ENCODE results near the gene POMGNT2. TPM values are rescaled to one million over a fixed set of nuclear protein-coding genes. Genes with fewer than 3 reads are reported as not detected.

Gene POMGNT2
- total and polyA plus RNA-seq, 5 donors = 16.9 to 28.2 (median 24.6) TPM

DNA sequence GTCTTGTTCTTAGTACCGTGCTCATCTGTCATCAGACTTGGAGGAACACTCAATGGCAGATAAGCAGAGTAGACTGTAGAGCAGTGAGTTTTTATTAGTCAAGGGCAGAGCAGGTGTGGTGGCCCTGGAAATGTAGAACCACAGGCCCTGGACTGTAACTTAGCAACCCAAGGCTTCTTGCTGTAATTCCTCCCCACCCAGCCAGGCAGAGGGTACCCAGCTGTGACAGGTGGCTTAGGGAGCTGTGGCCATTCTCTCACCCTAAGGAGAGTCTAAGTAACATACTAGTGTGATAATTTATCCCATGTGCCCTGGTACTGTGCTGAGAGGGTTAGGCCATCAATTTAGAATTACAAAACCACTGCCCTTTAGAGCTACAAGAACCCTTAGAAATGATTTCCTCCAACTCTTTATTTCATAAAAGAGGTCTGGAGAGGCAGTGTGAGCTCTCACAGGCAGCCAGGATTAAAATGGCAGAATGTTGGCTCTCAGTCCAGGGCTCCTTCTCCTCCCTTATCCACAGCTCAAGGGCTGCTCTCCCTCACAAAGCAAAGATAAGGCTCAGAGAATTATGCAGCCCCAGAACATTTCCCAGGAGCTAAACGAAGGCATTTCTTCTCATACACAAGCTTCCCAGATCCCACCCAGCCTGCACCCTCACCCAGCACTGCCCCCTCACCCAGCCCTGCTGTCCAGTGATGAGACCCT is 3.0 kb downstream of the POMGNT2 start:
- WGBS = 39% methylated on average over 2 of the region's 2 CpGs
- no peaks in the 10 kb centered on the region for H3K9me3 ChIP-seq (ENCODE audit: control insufficient read depth, low read length)
- H3K4me1 ChIP-seq (ENCODE audit: control insufficient read depth, insufficient read depth, low read length) = peaks cover 9% of the 10 kb centered on the region
- ATAC-seq (peak; percentile 33 to 62), DNase-seq (peak in 1 of 3 donors; percentile 61)
- H3K4me3 ChIP-seq (ENCODE audit: low read length) = no peak overlapping the region
- intact Hi-C loops (cut with DNase I) = no loop called here
- H3K27ac ChIP-seq (ENCODE audit: low read length) = peak overlapping the region; percentile 56
- H3K27me3 ChIP-seq (ENCODE audit: control insufficient read depth, insufficient read depth) = no peaks in the 10 kb centered on the region

DNA sequence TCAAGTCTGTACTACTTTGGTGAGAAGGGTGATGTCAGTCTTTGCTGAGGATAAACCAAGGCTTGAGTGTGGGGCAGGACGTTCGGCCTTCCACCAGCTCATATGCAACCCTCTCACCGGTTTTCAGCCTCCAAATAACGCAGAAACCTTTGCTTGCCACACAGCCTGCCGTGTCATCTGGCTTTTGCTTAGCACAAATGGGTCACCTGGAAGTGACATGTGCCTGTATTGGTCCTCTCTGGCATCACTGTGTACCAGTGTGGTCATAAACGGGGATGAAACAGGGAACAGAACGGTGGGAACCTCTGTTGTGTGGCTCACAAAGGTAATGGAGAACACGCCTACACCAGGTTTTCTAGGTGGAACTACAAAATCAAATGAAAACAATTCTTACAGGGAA is 7.1 kb downstream of the POMGNT2 start:
- Histone ChIP-seq H3K4me1 (ENCODE audit: control insufficient read depth, insufficient read depth, low read length) (peaks cover 15% of the 10 kb centered on the region), H3K9me3 (ENCODE audit: control insufficient read depth, low read length) (no peaks in the 10 kb centered on the region), H3K27me3 (ENCODE audit: control insufficient read depth, insufficient read depth) (no peaks in the 10 kb centered on the region), H3K4me3 (ENCODE audit: low read length) (no peak overlapping the region), H3K27ac (ENCODE audit: low read length) (no peak overlapping the region)
- intact Hi-C loops (cut with DNase I) = no loop called here
- ATAC-seq (no peak), DNase-seq (no peak)
- WGBS = 93% methylated on average over 8 of the region's 8 CpGs

DNA sequence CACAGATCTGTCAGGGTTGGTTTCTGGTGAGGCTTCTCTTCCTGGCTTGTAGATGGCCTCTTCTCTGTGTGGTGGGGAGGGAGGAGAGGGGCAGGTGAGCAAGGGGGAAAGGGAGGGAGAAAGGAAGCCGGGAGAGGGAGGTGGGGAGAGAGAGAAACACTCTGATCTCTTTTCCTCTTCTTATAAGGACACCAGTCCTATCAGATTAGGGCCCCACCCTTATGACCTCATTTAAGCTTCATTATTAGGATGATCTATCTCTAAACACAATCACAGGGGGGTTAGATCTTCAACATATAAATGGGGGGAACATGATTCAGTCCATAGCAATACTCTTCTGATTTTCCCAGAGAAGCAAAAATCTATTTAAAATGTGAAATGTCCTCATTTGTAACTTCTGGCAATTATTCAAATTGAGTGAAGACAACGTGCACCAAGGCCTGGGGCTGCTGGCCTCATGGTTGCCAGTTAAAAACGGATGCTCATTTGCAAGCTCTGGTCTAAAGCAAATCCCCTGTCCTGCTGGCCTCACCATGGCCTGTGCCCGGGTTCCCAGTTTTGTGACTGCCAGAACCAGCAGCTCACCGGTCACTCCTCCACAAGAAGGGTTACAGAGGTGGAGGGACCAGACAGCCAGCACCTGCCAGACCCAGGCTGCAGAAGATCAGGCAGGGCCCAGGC is 8.3 kb downstream of the POMGNT2 start:
- Histone ChIP-seq H3K9me3 (ENCODE audit: control insufficient read depth, low read length) (no peaks in the 10 kb centered on the region), H3K4me3 (ENCODE audit: low read length) (no peak overlapping the region), H3K4me1 (ENCODE audit: control insufficient read depth, insufficient read depth, low read length) (peaks cover 13% of the 10 kb centered on the region), H3K27me3 (ENCODE audit: control insufficient read depth, insufficient read depth) (no peaks in the 10 kb centered on the region), H3K27ac (ENCODE audit: low read length) (no peak overlapping the region)
- no peak for ATAC-seq
- 60% methylated on average over 5 of the region's 5 CpGs for WGBS
- intact Hi-C loops (cut with DNase I) = no loop called here
- DNase-seq = peak in 2 of 3 donors; percentile 35 to 44

DNA sequence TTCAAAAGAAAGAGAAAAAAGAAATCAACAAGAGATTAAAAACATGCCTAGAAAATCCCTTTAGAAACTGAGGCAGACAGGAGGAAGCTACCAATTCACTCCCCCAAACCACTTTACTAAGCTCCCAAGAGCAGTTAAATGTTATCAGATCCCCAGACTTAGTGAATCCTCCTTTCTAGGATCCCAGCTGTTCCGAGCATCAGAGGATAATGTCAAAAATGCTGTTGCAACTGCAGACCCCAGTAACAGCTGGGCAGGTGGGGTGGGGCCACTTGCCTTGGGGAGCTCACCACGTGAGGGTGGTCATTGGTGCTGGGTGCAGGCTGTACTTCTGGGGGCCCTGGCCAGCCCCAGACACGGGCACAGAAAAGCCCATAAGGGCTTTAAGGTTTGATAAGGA is 9.1 kb downstream of the POMGNT2 start:
- ATAC-seq (no peak), DNase-seq (no peak)
- WGBS = 81% methylated on average over 3 of the region's 3 CpGs
- Histone ChIP-seq H3K27ac (ENCODE audit: low read length) (no peak overlapping the region), H3K4me1 (ENCODE audit: control insufficient read depth, insufficient read depth, low read length) (peaks cover 10% of the 10 kb centered on the region), H3K9me3 (ENCODE audit: control insufficient read depth, low read length) (no peaks in the 10 kb centered on the region), H3K27me3 (ENCODE audit: control insufficient read depth, insufficient read depth) (no peaks in the 10 kb centered on the region), H3K4me3 (ENCODE audit: low read length) (no peak overlapping the region)
- intact Hi-C loops (cut with DNase I) = no loop called here

DNA sequence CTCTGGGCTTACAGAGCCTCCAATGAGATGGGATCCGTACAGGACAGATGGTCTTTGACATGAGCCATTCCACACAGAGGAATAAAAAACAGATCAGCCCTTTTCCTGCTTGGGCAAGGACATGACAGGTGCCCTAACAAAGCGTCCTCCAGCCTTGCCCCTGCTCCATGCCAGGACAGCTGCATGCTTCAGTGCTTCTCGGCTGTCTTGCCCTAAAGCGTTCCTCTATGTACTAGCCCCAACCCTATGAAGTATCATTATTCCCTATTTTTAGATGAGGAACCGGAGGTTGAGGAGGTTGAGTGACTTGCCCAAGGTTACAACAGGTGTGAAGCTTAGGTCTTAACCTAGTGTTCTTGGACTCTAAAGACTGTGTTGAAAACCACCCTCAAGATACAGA is 10.5 kb downstream of the POMGNT2 start:
- DNase-seq (no peak), ATAC-seq (no peak)
- no peak overlapping the region for H3K4me3 ChIP-seq (ENCODE audit: low read length)
- H3K27ac ChIP-seq (ENCODE audit: low read length) = no peak overlapping the region
- H3K4me1 ChIP-seq (ENCODE audit: control insufficient read depth, insufficient read depth, low read length) = peaks cover 10% of the 10 kb centered on the region
- H3K9me3 ChIP-seq (ENCODE audit: control insufficient read depth, low read length) = no peaks in the 10 kb centered on the region
- intact Hi-C loops (cut with DNase I) = no loop called here
- H3K27me3 ChIP-seq (ENCODE audit: control insufficient read depth, insufficient read depth) = no peaks in the 10 kb centered on the region
- 96% methylated on average over 5 of the region's 5 CpGs for whole genome bisulfite sequencing

DNA sequence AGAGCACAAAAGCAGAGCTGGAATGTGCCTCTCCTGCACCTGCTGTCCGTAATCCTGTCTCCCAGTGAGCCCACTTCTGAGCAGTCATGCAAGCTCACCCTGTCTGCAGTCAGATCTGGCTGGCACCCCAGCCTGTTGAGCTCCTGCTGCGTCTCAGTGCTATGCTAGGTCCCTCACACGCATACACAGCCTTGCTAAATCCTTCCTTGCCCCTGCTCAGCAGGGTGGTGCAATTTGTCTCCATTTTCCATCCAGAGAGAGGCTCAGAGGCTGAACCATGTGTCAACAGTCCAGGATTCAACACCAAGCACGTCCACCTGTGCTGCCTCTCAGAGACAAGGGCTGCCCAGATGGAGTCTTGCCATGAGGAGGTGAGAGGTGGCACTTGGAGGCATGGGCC is 11.0 kb downstream of the POMGNT2 start:
- Histone ChIP-seq H3K27ac (ENCODE audit: low read length) (no peak overlapping the region), H3K4me3 (ENCODE audit: low read length) (no peak overlapping the region), H3K9me3 (ENCODE audit: control insufficient read depth, low read length) (no peaks in the 10 kb centered on the region), H3K27me3 (ENCODE audit: control insufficient read depth, insufficient read depth) (no peaks in the 10 kb centered on the region), H3K4me1 (ENCODE audit: control insufficient read depth, insufficient read depth, low read length) (peaks cover 10% of the 10 kb centered on the region)
- intact Hi-C loops (cut with DNase I) = no loop called here
- ATAC-seq = no peak
- no peak for DNase-seq
- WGBS = 92% methylated on average over 4 of the region's 4 CpGs

DNA sequence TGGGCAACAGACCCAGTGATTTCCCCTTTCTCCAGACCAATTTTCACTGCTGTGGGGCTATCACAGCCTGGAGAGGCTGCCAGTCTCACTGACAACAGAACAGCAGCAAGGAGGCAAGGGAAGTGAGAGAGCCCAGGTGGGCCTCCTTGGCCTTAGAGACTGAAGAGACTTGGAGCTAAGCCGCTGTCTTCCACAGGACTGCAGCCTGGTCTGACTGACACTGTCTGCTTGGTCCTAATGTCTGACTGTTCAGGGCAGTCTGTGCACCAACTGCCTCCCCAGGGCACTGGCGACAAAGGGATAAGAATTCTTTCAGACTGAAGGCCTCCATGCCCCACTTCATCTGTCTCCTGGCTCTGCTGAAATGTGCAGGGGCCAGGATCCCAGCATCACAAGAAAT is 11.5 kb downstream of the POMGNT2 start:
- Histone ChIP-seq H3K9me3 (ENCODE audit: control insufficient read depth, low read length) (no peaks in the 10 kb centered on the region), H3K4me1 (ENCODE audit: control insufficient read depth, insufficient read depth, low read length) (peaks cover 10% of the 10 kb centered on the region), H3K27me3 (ENCODE audit: control insufficient read depth, insufficient read depth) (no peaks in the 10 kb centered on the region), H3K4me3 (ENCODE audit: low read length) (no peak overlapping the region), H3K27ac (ENCODE audit: low read length) (no peak overlapping the region)
- ATAC-seq (peak in 1 of 2 donors; percentile 15), DNase-seq (no peak)
- intact Hi-C loops (cut with DNase I) = no loop called here
- WGBS = 74% methylated on average over 2 of the region's 2 CpGs

DNA sequence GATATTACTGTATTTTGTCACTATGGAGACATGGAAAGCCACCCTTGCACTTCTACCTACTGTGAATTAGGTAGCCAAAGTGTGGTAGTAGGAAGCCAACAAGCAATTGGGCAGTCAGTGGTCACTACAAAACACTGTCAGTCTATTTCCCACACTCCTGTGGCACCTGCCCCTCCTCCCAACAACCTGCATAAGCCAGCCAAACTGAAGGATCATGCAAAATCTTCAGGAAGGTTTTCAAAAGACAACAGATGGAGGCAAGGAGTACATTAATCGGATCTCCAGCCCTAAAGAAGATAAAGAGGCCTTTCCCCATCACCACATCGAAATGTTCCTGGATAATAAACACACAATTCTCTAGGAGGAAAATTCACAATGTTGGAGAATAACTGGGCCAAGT is 11.9 kb downstream of the POMGNT2 start:
- no peak overlapping the region for H3K27ac ChIP-seq (ENCODE audit: low read length)
- intact Hi-C loops (cut with DNase I) = no loop called here
- WGBS = 72% methylated on average over 2 of the region's 2 CpGs
- ATAC-seq (no peak), DNase-seq (no peak)
- no peaks in the 10 kb centered on the region for H3K27me3 ChIP-seq (ENCODE audit: control insufficient read depth, insufficient read depth)
- peaks cover 10% of the 10 kb centered on the region for H3K4me1 ChIP-seq (ENCODE audit: control insufficient read depth, insufficient read depth, low read length)
- H3K9me3 ChIP-seq (ENCODE audit: control insufficient read depth, low read length) = no peaks in the 10 kb centered on the region
- no peak overlapping the region for H3K4me3 ChIP-seq (ENCODE audit: low read length)

DNA sequence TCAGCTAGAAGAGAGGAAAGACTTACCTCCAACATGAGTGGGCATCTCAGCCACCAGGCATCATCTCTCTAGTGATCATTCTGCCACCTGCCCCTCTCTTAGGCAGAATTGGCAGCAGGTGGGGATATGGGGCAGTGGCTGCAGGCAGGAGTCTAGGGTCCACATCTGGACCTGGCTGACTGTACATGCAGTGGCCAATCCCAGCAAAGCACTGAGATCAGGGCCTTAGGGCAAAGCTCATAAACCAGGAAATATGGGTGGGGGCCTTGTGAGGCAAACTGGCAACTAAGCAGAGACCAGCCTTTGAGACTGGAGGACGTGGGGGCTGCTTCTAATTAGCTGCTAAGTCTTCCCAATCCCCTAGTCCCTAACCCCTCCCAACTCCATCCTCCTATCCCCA is 12.9 kb downstream of the POMGNT2 start:
- DNase-seq (no peak), ATAC-seq (no peak)
- no peak overlapping the region for H3K27ac ChIP-seq (ENCODE audit: low read length)
- H3K27me3 ChIP-seq (ENCODE audit: control insufficient read depth, insufficient read depth) = no peaks in the 10 kb centered on the region
- H3K9me3 ChIP-seq (ENCODE audit: control insufficient read depth, low read length) = no peaks in the 10 kb centered on the region
- peaks cover 10% of the 10 kb centered on the region for H3K4me1 ChIP-seq (ENCODE audit: control insufficient read depth, insufficient read depth, low read length)
- no peak overlapping the region for H3K4me3 ChIP-seq (ENCODE audit: low read length)
- 89% methylated on average over 1 of the region's 1 CpG for WGBS
- intact Hi-C loops (cut with DNase I) = no loop called here

DNA sequence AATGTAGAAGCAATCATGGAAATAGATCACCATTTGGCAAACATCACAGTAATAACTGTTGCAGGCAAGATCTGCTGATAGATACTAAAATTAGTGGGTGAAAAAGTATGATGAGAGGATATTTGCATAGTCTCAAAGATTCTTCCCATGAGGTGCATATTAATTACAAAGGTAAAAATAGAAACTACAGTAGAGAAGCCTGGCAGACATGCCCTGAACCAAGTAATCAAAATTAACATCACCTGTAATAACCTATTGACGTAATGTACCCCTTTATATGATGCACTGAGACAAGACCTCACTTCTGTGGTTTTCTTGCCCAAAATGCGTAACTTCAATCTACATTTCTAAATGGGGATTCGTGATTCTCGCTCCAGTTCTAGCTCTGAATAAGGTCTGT is 14.4 kb downstream of the POMGNT2 start:
- Histone ChIP-seq H3K27me3 (ENCODE audit: control insufficient read depth, insufficient read depth) (no peaks in the 10 kb centered on the region), H3K4me1 (ENCODE audit: control insufficient read depth, insufficient read depth, low read length) (peaks cover 7% of the 10 kb centered on the region), H3K4me3 (ENCODE audit: low read length) (no peak overlapping the region), H3K9me3 (ENCODE audit: control insufficient read depth, low read length) (no peaks in the 10 kb centered on the region), H3K27ac (ENCODE audit: low read length) (no peak overlapping the region)
- intact Hi-C loops (cut with DNase I) = no loop called here
- WGBS = 96% methylated on average over 4 of the region's 4 CpGs
- DNase-seq (no peak), ATAC-seq (no peak)

DNA sequence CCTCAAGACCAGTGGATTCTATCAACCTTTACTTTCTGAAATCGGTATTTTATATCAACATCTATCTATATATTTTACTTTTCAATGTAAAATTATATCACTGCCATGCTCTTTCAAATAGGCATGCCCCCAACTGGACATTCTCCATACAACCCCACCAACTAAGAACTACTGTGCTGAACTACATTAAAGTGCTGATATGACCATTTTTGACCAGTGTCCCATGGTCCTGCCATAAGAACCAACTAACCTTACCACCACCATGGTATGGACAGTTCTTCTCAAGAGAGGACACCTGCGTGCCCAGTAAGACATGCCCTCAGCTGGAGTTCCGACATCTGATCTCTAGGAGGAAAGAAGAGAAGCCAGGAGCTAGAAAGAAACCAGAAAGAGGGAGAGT is 15.6 kb downstream of the POMGNT2 start:
- Histone ChIP-seq H3K27ac (ENCODE audit: low read length) (no peak overlapping the region), H3K9me3 (ENCODE audit: control insufficient read depth, low read length) (no peaks in the 10 kb centered on the region), H3K27me3 (ENCODE audit: control insufficient read depth, insufficient read depth) (no peaks in the 10 kb centered on the region), H3K4me3 (ENCODE audit: low read length) (no peak overlapping the region), H3K4me1 (ENCODE audit: control insufficient read depth, insufficient read depth, low read length) (peaks cover 7% of the 10 kb centered on the region)
- 99% methylated on average over 3 of the region's 3 CpGs for WGBS
- no peak for ATAC-seq
- intact Hi-C loops (cut with DNase I) = no loop called here
- DNase-seq = no peak

Data from right cardiac atrium (tissue), 5 donors.